T-helper 1 cell treated with Interleukin-12 subunit alpha and Interleukin-12 subunit beta and Interleukin-4 antibody, amounts not matched to agents 30 ng/mL and 1 ng/mL, for 36 hours (primary cell): ENCODE results near the gene FAM120AOS. TPM values are rescaled to one million over a fixed set of nuclear protein-coding genes. Genes with fewer than 3 reads are reported as not detected.

Experiments used
- intact Hi-C: fragments of 100-400 bp; cut with micrococcal nuclease; formaldehyde crosslinking; loops from one replicate; pipeline ENCODE4 v1.15.1; 2024
- total RNA-seq: library from RNA; stranded (reverse); gene quantifications from 2 replicates; pipeline ENCODE4 v1.2.3, GENCODE V29; 2022

Gene FAM120AOS
- 40.7 and 41.2 TPM in 2 replicates for total RNA-seq

DNA sequence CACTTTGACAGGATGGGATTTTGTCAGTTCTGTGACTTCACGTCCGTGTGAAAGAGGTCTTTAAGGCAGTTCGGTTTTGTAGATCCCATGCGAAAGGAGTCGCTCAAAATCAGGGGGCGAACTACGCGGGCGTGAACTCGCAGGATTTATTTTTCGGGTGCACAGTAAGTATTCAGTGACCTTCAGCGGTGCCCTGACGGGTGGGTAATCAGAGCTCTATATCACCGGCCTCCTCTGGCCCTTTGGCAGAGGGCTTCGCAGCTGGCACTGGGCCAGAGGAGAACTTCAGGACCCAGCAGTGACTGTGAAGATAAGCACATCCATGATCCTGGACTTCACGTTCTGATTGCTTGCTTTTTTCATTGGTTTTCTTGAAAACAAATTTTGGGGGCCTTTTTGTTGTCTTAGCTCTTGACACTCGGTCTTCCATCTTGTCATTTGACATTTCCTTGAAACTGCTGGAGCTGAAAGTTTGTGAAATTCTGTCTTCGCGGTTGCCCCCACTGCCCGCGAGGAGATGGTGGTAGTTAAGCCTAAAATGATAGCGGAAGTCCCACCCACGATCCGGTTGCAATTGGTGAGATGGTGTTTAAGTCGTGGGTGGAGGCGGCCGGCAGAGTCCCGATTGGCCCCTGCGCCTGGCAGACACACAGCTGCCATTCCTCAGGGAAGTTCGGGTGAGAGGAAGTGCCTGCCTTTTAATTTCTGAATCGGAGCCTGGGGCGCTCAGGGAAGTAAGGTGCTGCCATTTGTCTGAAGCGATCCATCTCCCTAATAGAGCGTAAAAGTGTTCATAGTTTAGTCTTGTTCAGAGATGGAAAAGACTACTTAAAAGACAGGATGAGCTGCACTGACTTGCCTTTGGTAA, at the start of gene FAM120AOS:
TSS of gene FAM120AOS (minus strand) at position 535 of the 868 bp plus-strand sequence. CDS start 872 bp downstream, outside the sequence.
- intact Hi-C loops = loop anchor here (1.0 to 10.0 kb wide), 14 partner anchors 10 to 1274 kb away; partner anchors contain the start of genes AOPEP, BICD2, CARD19 and IARS1

DNA sequence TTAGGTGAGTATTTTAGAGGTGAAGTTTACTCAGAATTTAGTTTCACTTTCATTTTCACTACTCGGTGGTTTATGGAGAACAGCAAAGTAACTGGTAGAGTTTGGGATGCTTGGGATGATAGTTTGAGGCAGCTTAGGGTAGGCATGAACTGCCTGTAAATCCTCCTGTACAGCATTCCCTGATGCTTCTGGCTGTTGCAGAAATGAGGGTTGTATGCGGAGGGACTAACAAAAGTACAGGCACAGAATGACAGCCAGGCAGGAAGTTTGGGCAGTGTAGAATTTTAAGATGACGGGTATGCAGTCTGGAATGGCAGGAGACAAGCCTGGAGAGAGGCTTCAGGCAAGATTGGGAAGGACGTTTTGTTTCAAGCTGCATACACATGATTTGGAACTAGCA, 48.0 kb upstream of the FAM120AOS start:
- intact Hi-C loops = loop anchor here (1.0 to 2.0 kb wide), 3 partner anchors 37 to 65 kb away; partner anchors contain the start of gene FAM120AOS

DNA sequence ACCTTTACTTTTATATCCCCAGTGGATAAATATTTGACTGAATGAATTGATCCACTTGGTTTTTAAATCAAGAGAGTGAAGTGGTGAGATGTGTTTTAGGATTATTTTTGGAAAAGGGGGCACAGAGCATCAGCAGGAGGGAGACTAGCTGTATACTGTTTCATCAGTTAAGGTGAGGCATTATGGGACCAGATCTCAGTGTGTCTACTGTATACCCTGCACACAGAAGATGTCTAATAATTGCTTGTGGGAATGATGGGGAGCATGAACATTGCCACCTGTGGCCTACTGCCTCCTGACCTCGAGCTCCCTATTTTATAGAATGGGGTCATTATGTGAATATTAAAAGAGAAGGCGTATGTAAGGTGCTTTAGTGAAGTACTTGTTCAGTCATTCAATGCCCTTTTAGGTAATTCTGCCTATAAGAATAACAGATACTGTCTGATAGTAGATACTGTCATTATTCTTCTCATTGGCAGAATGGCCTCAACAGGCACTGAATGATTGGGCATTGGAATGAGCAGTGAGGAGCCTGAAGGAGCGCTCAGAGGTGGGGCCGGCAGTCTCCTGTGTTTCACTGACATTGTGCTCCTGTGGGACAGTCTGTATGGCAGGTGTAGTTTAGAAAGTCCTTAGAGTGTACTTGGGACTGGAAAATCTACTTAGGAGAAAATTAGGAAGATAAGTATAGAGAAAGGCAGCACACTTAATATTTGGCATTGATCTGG, 47.4 kb upstream of the FAM120AOS start:
- intact Hi-C loops = loop anchor here (1.0 to 2.0 kb wide), 3 partner anchors 36 to 66 kb away; partner anchors contain the start of gene FAM120AOS

DNA sequence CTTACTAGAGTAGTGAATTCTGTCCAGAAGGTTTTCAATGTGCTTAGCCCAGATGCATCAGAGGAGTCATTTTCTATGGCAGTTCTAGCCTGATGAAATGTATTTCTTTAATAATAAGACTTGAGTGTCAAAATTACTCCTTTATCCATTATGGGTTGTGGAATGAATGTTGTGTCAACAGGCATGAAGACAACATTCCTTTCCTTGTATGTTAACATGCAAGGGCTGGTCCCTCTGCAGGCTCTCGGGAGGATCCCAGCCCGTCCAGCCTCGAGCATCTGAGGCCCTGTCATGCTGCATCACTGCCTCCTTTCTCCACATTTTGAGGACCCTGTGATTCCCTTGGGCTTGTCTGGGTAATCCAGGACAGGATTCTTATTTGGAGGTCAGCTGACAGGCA, 42.9 kb upstream of the FAM120AOS start:
- intact Hi-C loops = no loop called here

DNA sequence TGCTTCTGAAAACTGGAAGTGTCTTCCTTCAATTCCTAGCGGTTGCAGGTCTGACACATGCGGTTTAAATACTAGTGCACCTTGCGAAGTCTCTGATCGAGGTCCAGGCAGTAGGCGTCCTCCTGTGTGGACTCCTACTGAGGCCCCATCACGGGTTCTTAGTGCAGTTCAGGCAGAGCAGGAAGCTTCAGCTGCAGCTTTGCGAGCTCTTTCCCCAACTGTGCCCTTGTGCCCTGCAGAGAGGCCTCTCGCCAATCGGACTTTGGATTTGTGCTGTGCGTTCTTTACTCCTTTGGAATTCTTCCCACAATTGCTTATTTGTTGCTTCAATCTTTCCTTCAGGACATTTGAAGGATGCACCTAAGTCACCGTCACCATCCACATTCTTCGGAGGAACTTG, 40.6 kb upstream of the FAM120AOS start:
- intact Hi-C loops = no loop called here

DNA sequence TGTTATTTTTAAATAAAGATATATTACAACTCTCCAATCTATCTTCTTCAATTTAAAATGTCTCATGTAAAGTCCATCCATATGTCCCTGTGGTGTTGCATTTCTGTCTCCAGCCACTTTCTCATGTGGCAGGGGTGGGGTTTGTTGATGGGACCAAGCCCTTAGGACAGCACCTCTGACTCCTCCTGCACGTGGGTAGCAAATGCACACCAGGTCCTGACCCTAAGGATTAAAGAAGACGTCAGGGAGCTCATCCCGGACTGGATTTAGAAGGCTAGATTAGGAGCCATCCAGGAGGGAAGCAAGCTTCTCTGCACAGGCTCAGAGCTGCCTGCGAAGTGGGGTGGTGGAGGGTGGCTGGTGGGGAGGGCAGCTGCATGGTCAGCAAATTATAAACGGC, 38.9 kb upstream of the FAM120AOS start:
- intact Hi-C loops = no loop called here

DNA sequence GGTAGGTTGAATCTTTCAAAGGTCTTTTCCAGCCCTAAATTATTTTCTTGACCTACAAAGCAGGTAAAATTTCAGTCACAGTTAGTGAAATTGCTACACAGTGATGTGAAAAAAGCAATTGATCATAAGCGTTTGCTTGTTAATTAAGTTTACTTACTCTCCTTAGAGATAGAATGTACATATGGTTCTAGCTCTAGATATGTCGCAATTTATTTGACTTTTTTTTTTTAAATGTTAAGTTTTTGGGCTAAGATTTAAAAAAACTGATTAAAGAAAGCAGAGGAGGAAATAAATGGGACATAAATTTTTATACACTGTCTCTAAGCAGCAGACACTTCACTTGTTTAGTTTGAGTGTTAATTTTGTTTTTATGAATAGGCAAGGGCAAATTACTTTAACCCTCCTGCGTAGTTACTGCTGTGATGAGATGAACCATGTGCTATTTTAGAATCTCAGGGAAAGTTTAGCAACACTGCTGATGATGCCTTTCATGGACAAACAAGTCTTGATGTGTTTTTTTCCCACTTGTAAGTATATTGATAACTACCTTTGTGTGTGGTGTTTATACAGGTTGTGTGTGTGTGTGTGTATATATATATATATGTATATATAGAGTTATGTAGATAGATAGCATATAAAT, 38.3 kb upstream of the FAM120AOS start:
- intact Hi-C loops = no loop called here

DNA sequence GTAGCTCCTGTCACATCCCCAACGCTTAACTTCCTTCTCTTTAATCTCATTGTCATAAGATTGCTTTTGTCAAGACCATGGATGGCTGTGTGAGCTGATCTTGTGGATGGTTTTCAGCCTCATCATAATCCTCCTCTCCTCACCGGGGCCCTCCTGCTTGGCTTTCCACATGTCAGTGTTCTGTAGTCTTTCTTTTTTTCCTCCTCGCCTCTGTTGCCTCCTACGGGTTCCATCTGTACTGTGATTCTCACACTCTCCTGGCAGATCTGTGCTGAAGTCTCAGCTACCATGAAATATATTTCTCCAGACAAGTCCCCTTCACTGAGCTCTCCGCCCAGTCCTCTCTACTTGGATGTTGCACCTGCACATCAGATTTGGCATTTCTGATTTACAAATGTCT, 34.9 kb upstream of the FAM120AOS start:
- intact Hi-C loops = no loop called here

DNA sequence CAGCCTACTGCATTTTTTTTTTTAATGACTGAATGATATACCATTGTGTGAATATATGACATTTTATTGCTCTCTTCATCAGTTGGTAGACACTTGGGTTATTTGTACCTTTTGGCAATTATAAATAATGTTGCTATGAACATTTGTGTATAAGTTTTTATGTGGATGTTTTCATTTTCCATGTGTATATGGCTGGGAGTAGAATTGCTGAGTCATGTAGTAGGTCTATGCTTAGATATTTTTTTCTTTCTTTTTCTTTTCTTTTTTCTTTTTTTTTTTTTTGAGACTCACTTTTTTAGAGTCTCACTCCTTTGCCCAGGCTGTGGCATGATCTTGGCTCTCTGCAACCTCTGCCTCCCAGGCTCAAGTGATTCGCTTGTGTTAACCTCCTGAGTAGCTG, 32.9 kb upstream of the FAM120AOS start:
- intact Hi-C loops = no loop called here

DNA sequence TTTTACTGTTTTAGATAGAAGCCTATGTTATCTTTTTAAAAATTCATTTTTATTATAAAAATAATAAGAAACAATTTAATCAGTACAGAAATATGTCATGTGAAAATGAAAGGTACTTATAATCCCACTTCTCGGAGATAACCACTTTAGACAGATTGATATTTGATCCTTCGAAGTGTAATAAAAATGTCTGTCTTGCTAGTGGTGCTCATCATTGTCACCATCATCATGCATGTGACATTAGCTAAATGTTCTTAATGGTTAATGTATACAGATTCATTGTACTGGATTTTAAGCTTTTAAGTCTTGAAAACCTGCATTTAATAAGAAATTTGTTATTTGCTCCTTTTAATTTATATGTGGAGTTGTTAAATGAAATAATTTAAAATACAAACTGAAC, 30.1 kb upstream of the FAM120AOS start:
- intact Hi-C loops = no loop called here

DNA sequence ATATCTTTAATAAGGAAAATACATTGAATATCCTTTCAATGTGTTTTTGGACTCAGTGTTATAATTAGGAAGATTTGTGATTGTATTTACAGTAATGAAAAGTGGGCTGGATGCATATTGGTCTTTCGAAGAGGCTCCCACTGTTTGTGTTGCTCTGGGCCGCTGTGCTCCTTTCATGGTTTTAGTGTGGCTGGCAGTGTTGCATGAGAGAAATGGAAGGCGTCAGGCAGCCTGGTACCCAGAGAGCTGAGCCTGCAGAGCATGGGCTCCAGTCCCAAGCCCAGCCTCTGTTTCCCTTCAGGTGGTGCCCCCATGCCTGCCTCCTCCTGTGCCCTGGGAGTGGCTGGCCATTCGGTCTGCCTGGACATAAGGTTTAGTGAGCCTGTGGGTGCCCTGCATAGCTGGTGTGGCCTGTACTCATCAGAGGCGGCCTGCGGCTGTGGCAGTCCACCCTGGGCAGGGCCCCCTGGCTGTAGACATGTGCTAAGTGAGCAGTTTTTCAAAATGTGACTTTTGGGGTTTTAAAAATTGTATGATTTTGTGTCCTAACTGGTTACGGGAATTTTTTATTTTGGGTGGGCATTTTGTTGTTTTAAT, 27.4 kb upstream of the FAM120AOS start:
- intact Hi-C loops = no loop called here

DNA sequence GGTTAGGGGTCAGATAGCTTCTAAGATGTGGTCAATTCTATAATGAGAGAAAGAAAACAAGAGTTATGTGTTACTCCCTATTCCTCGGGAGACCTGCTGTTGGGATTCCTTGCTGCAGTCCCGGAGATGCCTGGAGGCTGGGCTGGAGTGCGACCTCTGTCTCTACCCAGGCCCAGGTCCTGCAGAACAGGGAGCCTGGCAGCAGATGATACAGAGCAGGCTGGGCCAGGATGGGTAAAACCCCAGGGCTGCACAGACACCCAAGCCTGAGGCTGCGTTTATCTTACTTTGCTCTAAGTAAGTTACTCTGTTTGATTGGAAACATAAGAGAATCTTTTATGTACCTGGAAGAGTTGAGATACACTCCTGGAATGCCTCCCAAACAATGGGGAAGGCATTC, 26.9 kb upstream of the FAM120AOS start:
- intact Hi-C loops = no loop called here

DNA sequence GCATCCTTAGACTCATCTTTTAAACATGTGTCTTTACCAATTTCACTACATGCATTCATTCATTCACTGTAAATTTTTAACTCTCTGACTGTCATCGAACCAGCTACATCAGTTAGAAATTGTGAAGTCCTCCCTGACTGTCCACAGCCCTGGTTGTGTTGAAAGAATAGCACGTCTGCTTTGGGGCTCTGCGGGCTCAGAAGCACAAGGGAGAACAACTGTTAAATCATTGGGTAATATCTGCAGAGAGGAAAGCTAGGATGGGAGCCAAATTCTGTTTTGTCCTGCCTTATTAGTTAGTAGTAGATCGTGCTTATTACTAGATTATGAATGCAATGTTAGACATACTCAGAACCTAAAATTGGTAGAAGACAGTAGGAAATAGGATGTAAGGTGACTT, 26.3 kb upstream of the FAM120AOS start:
- intact Hi-C loops = no loop called here

DNA sequence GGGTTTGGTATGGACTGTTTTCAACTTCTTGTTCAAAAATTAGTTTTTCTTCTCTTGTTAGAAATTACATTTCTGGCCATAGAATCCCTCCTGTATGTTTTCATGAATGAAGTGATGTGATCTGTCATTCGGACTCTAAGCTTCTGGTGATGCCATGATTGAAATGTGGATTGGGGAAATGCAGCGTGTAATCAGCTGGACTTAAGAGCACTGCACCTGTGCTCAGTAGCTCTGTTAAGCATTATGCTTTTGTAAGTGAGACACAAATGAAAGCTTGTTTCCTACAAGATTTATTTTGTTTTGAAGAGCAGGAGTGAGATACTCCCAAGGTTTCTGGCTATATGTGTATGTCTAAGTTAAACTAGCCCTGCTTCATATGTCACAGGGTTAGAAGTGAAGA, 24.0 kb upstream of the FAM120AOS start:
- intact Hi-C loops = no loop called here

DNA sequence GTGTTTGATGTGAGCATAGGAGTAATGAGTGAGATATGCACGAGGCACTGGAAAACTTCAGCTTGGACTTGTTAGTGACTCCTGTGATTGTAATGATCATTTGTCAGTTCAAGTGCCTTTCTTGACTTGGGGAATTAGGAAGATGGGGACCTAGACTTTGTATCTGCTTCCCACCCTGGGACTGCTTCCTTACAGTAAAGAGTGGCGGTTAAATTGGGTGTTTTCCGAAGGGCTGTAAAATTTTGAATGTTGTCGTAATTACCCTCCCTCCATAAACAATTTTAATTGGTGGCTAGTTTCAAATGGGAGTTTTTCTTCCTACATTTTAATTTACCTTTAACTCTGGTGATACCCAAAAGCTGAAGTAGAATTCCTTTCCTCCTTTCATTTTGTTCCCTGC, 23.5 kb upstream of the FAM120AOS start:
- intact Hi-C loops = no loop called here

DNA sequence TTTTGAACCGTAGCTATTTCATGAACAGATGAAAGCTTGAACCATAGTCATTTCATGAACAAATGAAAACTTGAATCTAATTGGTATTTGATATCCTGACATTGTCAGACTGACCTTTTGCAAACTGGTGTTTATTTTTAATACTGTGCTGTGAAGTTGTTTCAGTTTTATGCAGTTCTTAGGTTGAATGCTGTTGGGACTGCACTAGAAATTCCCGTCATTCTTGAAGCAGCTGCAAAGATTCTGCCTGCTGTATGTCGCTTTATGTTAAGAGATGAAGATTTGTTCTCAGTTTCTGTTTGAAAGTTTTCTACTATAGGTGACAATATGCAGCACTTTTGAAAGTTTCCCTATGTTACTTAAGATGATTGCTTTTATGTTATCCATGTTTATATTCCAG, 22.5 kb upstream of the FAM120AOS start:
- intact Hi-C loops = no loop called here

DNA sequence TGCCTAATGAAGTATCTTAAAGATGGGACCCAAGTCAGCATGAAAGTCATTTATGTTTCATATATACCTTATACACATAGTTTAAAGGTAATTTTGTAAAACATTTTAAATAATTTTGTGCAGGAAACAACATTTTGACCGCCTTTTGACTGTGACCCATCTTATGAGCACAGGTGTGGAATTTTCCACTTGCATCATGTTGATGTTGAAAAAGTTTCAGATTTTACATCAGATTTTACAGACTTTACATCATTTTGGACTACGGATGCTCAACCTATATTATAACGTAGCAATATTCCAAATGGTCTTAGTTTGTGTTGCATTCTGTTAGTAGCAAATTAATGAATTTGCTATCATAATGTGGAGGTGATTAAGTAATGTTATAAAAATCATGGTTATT, 21.7 kb upstream of the FAM120AOS start:
- intact Hi-C loops = no loop called here

DNA sequence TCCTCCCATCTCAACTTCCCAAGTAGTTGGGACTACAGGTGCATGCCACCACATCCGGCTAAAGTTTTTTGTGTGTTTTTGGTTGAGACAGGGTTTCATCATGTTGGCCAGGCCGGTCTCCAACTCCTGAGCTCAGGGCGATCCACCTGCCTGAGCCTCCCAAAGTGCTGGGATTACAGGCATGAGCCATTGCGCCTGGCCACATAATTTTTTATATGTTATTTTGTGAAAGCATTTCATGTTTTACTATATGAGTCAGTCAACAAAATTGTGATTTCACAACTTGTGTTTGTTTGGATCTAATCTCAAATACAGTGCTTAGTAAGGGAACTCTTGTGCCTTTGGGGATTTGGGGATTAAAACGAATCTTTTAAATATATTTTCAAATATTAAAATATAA, 20.0 kb upstream of the FAM120AOS start:
- intact Hi-C loops = no loop called here

DNA sequence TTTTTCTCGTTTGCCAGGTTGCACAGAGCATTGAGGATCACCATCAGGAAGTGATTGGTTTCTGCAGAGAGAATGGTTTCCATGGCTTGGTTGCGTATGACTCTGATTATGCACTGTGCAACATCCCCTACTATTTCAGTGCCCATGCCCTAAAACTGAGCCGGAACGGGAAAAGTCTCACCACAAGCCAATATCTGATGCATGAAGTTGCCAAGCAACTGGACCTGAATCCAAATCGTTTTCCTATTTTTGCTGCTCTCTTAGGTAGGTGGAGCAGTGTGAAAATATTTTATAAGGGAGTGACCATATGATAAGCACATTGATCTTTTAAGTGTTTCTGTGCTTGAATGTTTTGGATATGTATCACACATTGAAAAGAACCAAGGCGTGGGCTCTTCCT, 17.7 kb upstream of the FAM120AOS start:
- intact Hi-C loops = no loop called here

DNA sequence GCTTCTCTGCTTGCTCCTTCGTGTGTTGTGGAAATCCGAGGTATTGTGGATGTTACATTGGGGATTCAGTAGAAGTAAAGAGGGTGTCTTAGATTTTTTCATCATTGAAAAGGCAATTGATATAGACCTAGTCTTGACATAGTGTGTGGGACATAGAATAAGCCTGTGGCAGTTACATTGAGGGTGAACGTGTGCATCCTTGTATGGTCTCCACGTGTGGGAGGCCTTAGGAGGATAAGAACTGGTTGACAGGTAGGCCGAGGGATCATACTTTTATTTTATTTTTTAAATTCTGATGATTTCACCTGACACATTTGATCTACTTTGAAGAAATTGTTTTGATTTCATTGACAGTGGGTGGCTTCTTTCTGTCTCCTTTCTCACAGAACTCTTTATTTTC, 17.0 kb upstream of the FAM120AOS start:
- intact Hi-C loops = no loop called here

DNA sequence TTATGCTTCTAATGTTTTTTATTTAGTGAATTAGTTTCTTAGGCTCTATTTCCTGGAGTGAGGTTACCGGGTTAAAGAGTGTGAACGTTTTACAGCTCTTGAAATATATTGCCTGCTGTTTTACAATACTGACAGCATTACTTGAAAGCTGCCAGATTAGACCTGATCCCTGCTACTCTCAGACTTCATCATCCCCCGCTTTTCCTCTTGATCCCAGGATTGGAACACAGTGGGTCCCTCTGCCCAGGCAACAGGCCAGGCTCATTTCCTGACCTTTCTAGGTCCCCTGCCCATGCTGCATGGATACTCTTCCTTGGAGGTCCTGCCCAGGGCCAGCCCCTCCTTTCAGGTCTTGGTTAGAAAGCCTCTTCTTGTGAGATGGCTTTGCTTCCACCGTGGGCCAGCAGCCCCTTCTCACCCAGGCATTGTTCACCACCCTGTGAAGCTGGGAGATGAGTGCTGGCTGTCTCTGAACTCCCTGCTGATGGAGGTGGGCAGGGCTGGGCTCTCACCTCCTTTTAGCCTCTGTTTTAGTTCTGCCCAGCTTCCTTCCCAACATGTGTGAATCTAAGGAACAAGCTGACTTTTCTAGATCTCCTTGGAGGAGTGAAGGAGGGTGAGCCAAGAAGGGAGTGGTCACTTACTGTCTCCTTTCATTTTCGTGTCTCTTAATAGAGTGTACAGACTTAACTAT, 15.5 kb upstream of the FAM120AOS start:
- intact Hi-C loops = no loop called here
